ENCODE measurements around the gene IL17RC.
"Not testable (repeated sequence)": the region's sequence is repeated elsewhere in the genome, so short reads cannot be mapped to it uniquely, and the experiment has no call there.

Gene IL17RC

GRCh38 chr3:9930804-9931418 lies 14.0 kb downstream of the IL17RC start:
- no peaks in the 10 kb centered on the region for H3K36me3 ChIP-seq (ENCODE audit: control insufficient read depth, insufficient read depth, low read length)
- no peak overlapping the region for H3K9ac ChIP-seq (ENCODE audit: low read depth, low read length)
- no peaks in the 10 kb centered on the region for H3K9me3 ChIP-seq (ENCODE audit: control insufficient read depth, insufficient read depth, low read length)
- no peaks in the 10 kb centered on the region for H3K27me3 ChIP-seq (ENCODE audit: control insufficient read depth, insufficient read depth, low read length)
- H3K4me3 ChIP-seq (ENCODE audit: low read depth, low read length): no peak overlapping the region
- H3K4me1 ChIP-seq (ENCODE audit: control insufficient read depth, insufficient read depth, low read length): no peaks in the 10 kb centered on the region

GRCh38 chr3:9932535-9932842 lies 15.6 kb downstream of the IL17RC start:
- H3K27me3 ChIP-seq (ENCODE audit: control insufficient read depth, insufficient read depth, low read length): no peaks in the 10 kb centered on the region
- no peaks in the 10 kb centered on the region for H3K9me3 ChIP-seq (ENCODE audit: control insufficient read depth, insufficient read depth, low read length)
- H3K4me1 ChIP-seq (ENCODE audit: control insufficient read depth, insufficient read depth, low read length): no peaks in the 10 kb centered on the region
- peak overlapping the region; percentile 69 for H3K4me3 ChIP-seq (ENCODE audit: low read depth, low read length)
- peak overlapping the region; percentile 37 for H3K9ac ChIP-seq (ENCODE audit: low read depth, low read length)
- no peaks in the 10 kb centered on the region for H3K36me3 ChIP-seq (ENCODE audit: control insufficient read depth, insufficient read depth, low read length)

DNA sequence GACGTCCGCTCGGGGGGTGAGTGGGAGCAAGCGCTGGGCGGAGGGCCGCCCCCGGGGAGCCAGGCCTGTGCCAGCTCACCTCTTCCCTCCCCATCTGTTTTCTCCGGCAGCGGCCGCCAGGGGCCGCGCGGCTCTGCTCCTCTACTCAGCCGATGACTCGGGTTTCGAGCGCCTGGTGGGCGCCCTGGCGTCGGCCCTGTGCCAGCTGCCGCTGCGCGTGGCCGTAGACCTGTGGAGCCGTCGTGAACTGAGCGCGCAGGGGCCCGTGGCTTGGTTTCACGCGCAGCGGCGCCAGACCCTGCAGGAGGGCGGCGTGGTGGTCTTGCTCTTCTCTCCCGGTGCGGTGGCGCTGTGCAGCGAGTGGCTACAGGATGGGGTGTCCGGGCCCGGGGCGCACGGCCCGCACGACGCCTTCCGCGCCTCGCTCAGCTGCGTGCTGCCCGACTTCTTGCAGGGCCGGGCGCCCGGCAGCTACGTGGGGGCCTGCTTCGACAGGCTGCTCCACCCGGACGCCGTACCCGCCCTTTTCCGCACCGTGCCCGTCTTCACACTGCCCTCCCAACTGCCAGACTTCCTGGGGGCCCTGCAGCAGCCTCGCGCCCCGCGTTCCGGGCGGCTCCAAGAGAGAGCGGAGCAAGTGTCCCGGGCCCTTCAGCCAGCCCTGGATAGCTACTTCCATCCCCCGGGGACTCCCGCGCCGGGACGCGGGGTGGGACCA lies 16.1 kb downstream of the IL17RC start:
- peak overlapping the region; percentile 76 for H3K9ac ChIP-seq (ENCODE audit: low read depth, low read length)
- H3K27me3 ChIP-seq (ENCODE audit: control insufficient read depth, insufficient read depth, low read length): no peaks in the 10 kb centered on the region
- H3K4me1 ChIP-seq (ENCODE audit: control insufficient read depth, insufficient read depth, low read length): no peaks in the 10 kb centered on the region
- H3K9me3 ChIP-seq (ENCODE audit: control insufficient read depth, insufficient read depth, low read length): no peaks in the 10 kb centered on the region
- peak overlapping the region; percentile 69 for H3K4me3 ChIP-seq (ENCODE audit: low read depth, low read length)
- no peaks in the 10 kb centered on the region for H3K36me3 ChIP-seq (ENCODE audit: control insufficient read depth, insufficient read depth, low read length)

DNA sequence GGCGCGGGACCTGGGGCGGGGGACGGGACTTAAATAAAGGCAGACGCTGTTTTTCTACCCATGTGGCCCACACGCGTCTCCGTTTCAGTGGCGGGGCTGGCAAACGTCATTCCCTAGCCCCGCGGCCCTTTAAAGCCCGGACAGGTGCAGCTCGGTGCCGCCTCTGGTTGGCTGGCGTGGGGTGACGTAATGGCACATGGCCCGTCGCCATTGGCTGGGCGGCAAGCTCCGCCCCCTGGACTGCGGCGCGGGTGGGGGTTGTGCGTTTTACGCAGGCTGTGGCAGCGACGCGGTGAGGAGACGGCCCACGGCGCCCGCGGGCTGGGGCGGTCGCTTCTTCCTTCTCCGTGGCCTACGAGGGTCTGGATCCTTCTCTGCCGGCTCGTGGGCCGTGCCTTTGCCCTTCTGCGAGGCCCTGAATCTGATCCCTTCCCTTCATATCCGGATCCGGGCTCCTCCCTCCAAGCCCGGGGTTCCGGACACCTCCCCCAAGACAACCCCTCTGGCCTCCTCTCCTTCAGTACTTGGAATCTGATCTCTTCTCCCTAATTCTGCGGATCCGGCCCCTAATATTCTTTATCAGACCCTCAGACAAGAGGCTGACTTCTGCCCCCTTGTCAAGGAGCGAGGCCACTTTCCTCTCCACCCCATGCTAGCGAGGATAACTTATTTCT lies 16.8 kb downstream of the IL17RC start, which contains the start of gene CRELD1:
Gene CRELD1, plus strand, starts transcription at position 274 of the 674 bp plus-strand sequence. CDS start 605 bp downstream, outside the sequence.
- H3K36me3 ChIP-seq (ENCODE audit: control insufficient read depth, insufficient read depth, low read length): no peaks in the 10 kb centered on the region
- H3K4me3 ChIP-seq (ENCODE audit: low read depth, low read length): peak within 1 kb of the TSS; percentile 70
- H3K9me3 ChIP-seq (ENCODE audit: control insufficient read depth, insufficient read depth, low read length): no peaks in the 10 kb centered on the region
- H3K27me3 ChIP-seq (ENCODE audit: control insufficient read depth, insufficient read depth, low read length): no peaks in the 10 kb centered on the region
- no peaks in the 10 kb centered on the region for H3K4me1 ChIP-seq (ENCODE audit: control insufficient read depth, insufficient read depth, low read length)
- peak within 1 kb of the TSS; percentile 76 for H3K9ac ChIP-seq (ENCODE audit: low read depth, low read length)

- H3K36me3 ChIP-seq (ENCODE audit: control insufficient read depth, insufficient read depth, low read length): no peaks in the 10 kb centered on the region
- H3K4me3 ChIP-seq (ENCODE audit: low read depth, low read length): peak overlapping the region; percentile 70
- no peaks in the 10 kb centered on the region for H3K27me3 ChIP-seq (ENCODE audit: control insufficient read depth, insufficient read depth, low read length)
- H3K9me3 ChIP-seq (ENCODE audit: control insufficient read depth, insufficient read depth, low read length): no peaks in the 10 kb centered on the region
- H3K4me1 ChIP-seq (ENCODE audit: control insufficient read depth, insufficient read depth, low read length): no peaks in the 10 kb centered on the region
- peak overlapping the region; percentile 68 for H3K9ac ChIP-seq (ENCODE audit: low read depth, low read length)
Observed at GRCh38 chr3:9934235-9934621, 17.3 kb downstream of the IL17RC start.

GRCh38 chr3:9934993-9935392 lies 18.1 kb downstream of the IL17RC start:
- Histone ChIP-seq H3K36me3 (ENCODE audit: control insufficient read depth, insufficient read depth, low read length) (no peaks in the 10 kb centered on the region), H3K4me3 (ENCODE audit: low read depth, low read length) (no peak overlapping the region), H3K9me3 (ENCODE audit: control insufficient read depth, insufficient read depth, low read length) (no peaks in the 10 kb centered on the region), H3K9ac (ENCODE audit: low read depth, low read length) (no peak overlapping the region), H3K4me1 (ENCODE audit: control insufficient read depth, insufficient read depth, low read length) (no peaks in the 10 kb centered on the region), H3K27me3 (ENCODE audit: control insufficient read depth, insufficient read depth, low read length) (no peaks in the 10 kb centered on the region)

GRCh38 chr3:9935966-9936510 lies 19.1 kb downstream of the IL17RC start:
- Histone ChIP-seq H3K9me3 (ENCODE audit: control insufficient read depth, insufficient read depth, low read length) (no peaks in the 10 kb centered on the region), H3K4me3 (ENCODE audit: low read depth, low read length) (no peak overlapping the region), H3K9ac (ENCODE audit: low read depth, low read length) (no peak overlapping the region), H3K27me3 (ENCODE audit: control insufficient read depth, insufficient read depth, low read length) (no peaks in the 10 kb centered on the region), H3K4me1 (ENCODE audit: control insufficient read depth, insufficient read depth, low read length) (no peaks in the 10 kb centered on the region), H3K36me3 (ENCODE audit: control insufficient read depth, insufficient read depth, low read length) (no peaks in the 10 kb centered on the region)

- no peaks in the 10 kb centered on the region for H3K27me3 ChIP-seq (ENCODE audit: control insufficient read depth, insufficient read depth, low read length)
- no peaks in the 10 kb centered on the region for H3K9me3 ChIP-seq (ENCODE audit: control insufficient read depth, insufficient read depth, low read length)
- H3K4me3 ChIP-seq (ENCODE audit: low read depth, low read length): no peak overlapping the region
- no peaks in the 10 kb centered on the region for H3K4me1 ChIP-seq (ENCODE audit: control insufficient read depth, insufficient read depth, low read length)
- no peak overlapping the region for H3K9ac ChIP-seq (ENCODE audit: low read depth, low read length)
- no peaks in the 10 kb centered on the region for H3K36me3 ChIP-seq (ENCODE audit: control insufficient read depth, insufficient read depth, low read length)
Observed at GRCh38 chr3:9937486-9938238, 20.8 kb downstream of the IL17RC start.

DNA sequence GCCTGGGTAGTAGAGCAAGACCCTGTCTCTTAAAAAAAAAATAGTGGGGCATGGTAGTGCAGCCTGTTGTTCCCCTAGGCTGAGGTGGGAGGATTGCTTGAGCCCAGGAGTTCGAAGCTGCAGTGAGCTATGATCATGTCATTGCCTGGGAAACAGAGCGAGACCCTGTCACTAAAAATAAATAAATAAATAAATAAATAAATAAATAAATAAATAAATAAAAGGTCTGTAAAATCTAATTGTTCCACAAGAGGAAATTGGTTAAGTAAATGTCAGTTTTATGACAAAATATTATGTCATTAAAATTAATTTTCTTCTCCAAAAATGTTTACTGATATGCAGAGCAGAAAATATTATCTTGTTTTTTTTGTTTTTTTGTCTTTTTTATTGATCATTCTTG lies 22.1 kb downstream of the IL17RC start:
- no peak overlapping the region for H3K4me3 ChIP-seq (ENCODE audit: low read depth, low read length)
- H3K9me3 ChIP-seq (ENCODE audit: control insufficient read depth, insufficient read depth, low read length): no peaks in the 10 kb centered on the region
- no peaks in the 10 kb centered on the region for H3K4me1 ChIP-seq (ENCODE audit: control insufficient read depth, insufficient read depth, low read length)
- H3K27me3 ChIP-seq (ENCODE audit: control insufficient read depth, insufficient read depth, low read length): no peaks in the 10 kb centered on the region
- no peaks in the 10 kb centered on the region for H3K36me3 ChIP-seq (ENCODE audit: control insufficient read depth, insufficient read depth, low read length)
- no peak overlapping the region for H3K9ac ChIP-seq (ENCODE audit: low read depth, low read length)

DNA sequence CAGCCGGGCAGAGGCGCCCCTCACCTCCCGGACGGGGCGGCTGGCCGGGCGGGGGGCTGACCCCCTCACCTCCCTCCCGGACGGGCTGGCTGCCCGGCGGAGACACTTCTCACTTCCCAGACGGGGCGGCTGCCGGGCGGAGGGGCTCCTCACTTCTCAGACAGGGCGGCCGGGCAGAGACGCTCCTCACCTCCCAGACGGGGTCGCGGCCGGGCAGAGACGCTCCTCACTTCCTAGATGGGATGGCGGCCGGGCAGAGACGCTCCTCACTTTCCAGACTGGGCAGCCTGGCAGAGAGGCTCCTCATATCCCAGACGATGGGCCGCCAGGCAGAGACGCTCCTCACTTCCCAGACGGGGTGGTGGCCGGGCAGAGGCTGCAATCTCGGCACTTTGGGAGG lies 23.0 kb downstream of the IL17RC start:
- H3K36me3 ChIP-seq (ENCODE audit: control insufficient read depth, insufficient read depth, low read length); H3K9ac ChIP-seq (ENCODE audit: low read depth, low read length); H3K4me1 ChIP-seq (ENCODE audit: control insufficient read depth, insufficient read depth, low read length); H3K9me3 ChIP-seq (ENCODE audit: control insufficient read depth, insufficient read depth, low read length); H3K4me3 ChIP-seq (ENCODE audit: low read depth, low read length); H3K27me3 ChIP-seq (ENCODE audit: control insufficient read depth, insufficient read depth, low read length): not testable (repeated sequence)

GRCh38 chr3:9940746-9941145 lies 23.8 kb downstream of the IL17RC start:
- H3K9ac ChIP-seq (ENCODE audit: low read depth, low read length): no peak overlapping the region
- H3K4me3 ChIP-seq (ENCODE audit: low read depth, low read length): no peak overlapping the region
- H3K27me3 ChIP-seq (ENCODE audit: control insufficient read depth, insufficient read depth, low read length): no peaks in the 10 kb centered on the region
- no peaks in the 10 kb centered on the region for H3K9me3 ChIP-seq (ENCODE audit: control insufficient read depth, insufficient read depth, low read length)
- H3K4me1 ChIP-seq (ENCODE audit: control insufficient read depth, insufficient read depth, low read length): no peaks in the 10 kb centered on the region
- peaks cover 3% of the 10 kb centered on the region for H3K36me3 ChIP-seq (ENCODE audit: control insufficient read depth, insufficient read depth, low read length)
